Lung (tissue), 12 donors: ENCODE results near the gene ERICH4. TPM values are rescaled to one million over a fixed set of nuclear protein-coding genes. Genes with fewer than 3 reads are reported as not detected.

Source experiments
- ATAC-seq: fragments of 200-7000 bp; cut with Tn5 transposase; one replicate; pipeline ENCODE4 v1.9.1; 2020; ENCODE audit warnings: moderate number of reproducible peaks; ENCODE audit not compliant: insufficient read depth, low FRiP score
- DNase-seq, 3 donors: peaks; one replicate each; pipeline ENCODE4 v3.0.0-alpha.2; 2013 to 2017
- H3K27ac ChIP-seq, 2 donors: one replicate each; pipeline ENCODE4 v1.5.1; 2013; ENCODE audit warnings: mild to moderate bottlenecking in 2 of 2, moderate library complexity in 2 of 2, control low read depth in 1 of 2, inconsistent platforms in 1 of 2, low read depth in 1 of 2, low read length in 1 of 2
- H3K27me3 ChIP-seq, 3 donors: one replicate each; pipeline ENCODE4 v1.5.1; 2013; ENCODE audit warnings: low read length in 2 of 3; ENCODE audit not compliant: control insufficient read depth in 3 of 3, insufficient read depth in 3 of 3
- H3K36me3 ChIP-seq, 4 donors: one replicate each; pipeline ENCODE4 v1.5.1; 2013; ENCODE audit warnings: low read length in 4 of 4, mild to moderate bottlenecking in 1 of 4, moderate library complexity in 1 of 4; ENCODE audit not compliant: control insufficient read depth in 4 of 4, insufficient read depth in 4 of 4
- H3K4me1 ChIP-seq, 5 donors: one replicate each; pipeline ENCODE4 v1.5.1; 2013; ENCODE audit warnings: low read length in 5 of 5, mild to moderate bottlenecking in 2 of 5, moderate library complexity in 1 of 5; ENCODE audit not compliant: control insufficient read depth in 5 of 5, insufficient read depth in 5 of 5
- H3K4me3 ChIP-seq: one replicate; pipeline ENCODE4 v1.5.1; 2013; ENCODE audit warnings: mild to moderate bottlenecking, control low read depth, moderate library complexity
- H3K9ac ChIP-seq, 2 donors: one replicate each; pipeline ENCODE4 v1.5.1; 2013; ENCODE audit warnings: low read length in 2 of 2, control low read depth in 1 of 2; ENCODE audit not compliant: insufficient read depth in 1 of 2
- H3K9me3 ChIP-seq, 4 donors: one replicate each; pipeline ENCODE4 v1.5.1; 2013; ENCODE audit warnings: low read length in 3 of 4, mild to moderate bottlenecking in 1 of 4, moderate library complexity in 1 of 4; ENCODE audit not compliant: control insufficient read depth in 4 of 4, insufficient read depth in 3 of 4
- whole genome bisulfite sequencing, 2 donors: extraction: QIAGEN DNeasy Blood & Tissue Kit; methylation state at CpG; one replicate each; pipeline ENCODE4 v1.1.7; 2013; 5-methylcytosine and 5-hydroxymethylcytosine counted together
- polyA plus RNA-seq, 2 donors: library from polyadenylated mRNA; stranded (reverse); fragments of 200-250 nt; gene quantifications; one replicate each; pipeline ENCODE4 v1.2.1, GENCODE V29; 2013
- total RNA-seq, 2 donors: library from RNA; depleted of rRNA in 1 of 2; stranded (reverse); fragments of >200 nt in 1 of 2; gene quantifications; one replicate each; pipeline ENCODE4 v1.2.1, GENCODE V29; 2014 to 2021
- TF ChIP-seq, protein P1 (sequence below): IDR thresholded peaks from 2 replicates; pipeline ENCODE4 v1.5.1; 2012; ENCODE audit warnings: mild to moderate bottlenecking; ENCODE audit errors: control extremely low read depth, extremely low read depth
- donor health status: control.
- donor health status: control.
- donor health status: Bipolar disorder and iron deficiency.
- donor health status: healthy.
- donor health status: DM: yes; HTN: yes; CAD: no.

ERICH4 gene
- total and polyA plus RNA-seq, 4 donors, result 0.16 TPM; not detected in 3

- peaks cover 0 to 31% (median 13%) of the 10 kb centered on the region in 5 donors for H3K4me1 ChIP-seq
- H3K9me3 ChIP-seq, result no peaks in the 10 kb centered on the region
- peaks cover 4 to 39% (median 10%) of the 10 kb centered on the region in 4 donors for H3K36me3 ChIP-seq
- peak overlapping the region in 1 of 2 donors; percentile 60 for H3K27ac ChIP-seq
- no peak overlapping the region for H3K9ac ChIP-seq
- no peak for DNase-seq
- H3K27me3 ChIP-seq, result no peaks in the 10 kb centered on the region
- 67% methylated on average over 21 of the region's 21 CpGs for WGBS, 2 donors
- ATAC-seq, result no peak
- H3K4me3 ChIP-seq, result no peak overlapping the region
- TF ChIP-seq, protein P1, sequence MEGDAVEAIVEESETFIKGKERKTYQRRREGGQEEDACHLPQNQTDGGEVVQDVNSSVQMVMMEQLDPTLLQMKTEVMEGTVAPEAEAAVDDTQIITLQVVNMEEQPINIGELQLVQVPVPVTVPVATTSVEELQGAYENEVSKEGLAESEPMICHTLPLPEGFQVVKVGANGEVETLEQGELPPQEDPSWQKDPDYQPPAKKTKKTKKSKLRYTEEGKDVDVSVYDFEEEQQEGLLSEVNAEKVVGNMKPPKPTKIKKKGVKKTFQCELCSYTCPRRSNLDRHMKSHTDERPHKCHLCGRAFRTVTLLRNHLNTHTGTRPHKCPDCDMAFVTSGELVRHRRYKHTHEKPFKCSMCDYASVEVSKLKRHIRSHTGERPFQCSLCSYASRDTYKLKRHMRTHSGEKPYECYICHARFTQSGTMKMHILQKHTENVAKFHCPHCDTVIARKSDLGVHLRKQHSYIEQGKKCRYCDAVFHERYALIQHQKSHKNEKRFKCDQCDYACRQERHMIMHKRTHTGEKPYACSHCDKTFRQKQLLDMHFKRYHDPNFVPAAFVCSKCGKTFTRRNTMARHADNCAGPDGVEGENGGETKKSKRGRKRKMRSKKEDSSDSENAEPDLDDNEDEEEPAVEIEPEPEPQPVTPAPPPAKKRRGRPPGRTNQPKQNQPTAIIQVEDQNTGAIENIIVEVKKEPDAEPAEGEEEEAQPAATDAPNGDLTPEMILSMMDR, result no peak
Measured at GRCh38 chr19:41424335-41425173, 18.4 kb upstream of the ERICH4 start.

DNA sequence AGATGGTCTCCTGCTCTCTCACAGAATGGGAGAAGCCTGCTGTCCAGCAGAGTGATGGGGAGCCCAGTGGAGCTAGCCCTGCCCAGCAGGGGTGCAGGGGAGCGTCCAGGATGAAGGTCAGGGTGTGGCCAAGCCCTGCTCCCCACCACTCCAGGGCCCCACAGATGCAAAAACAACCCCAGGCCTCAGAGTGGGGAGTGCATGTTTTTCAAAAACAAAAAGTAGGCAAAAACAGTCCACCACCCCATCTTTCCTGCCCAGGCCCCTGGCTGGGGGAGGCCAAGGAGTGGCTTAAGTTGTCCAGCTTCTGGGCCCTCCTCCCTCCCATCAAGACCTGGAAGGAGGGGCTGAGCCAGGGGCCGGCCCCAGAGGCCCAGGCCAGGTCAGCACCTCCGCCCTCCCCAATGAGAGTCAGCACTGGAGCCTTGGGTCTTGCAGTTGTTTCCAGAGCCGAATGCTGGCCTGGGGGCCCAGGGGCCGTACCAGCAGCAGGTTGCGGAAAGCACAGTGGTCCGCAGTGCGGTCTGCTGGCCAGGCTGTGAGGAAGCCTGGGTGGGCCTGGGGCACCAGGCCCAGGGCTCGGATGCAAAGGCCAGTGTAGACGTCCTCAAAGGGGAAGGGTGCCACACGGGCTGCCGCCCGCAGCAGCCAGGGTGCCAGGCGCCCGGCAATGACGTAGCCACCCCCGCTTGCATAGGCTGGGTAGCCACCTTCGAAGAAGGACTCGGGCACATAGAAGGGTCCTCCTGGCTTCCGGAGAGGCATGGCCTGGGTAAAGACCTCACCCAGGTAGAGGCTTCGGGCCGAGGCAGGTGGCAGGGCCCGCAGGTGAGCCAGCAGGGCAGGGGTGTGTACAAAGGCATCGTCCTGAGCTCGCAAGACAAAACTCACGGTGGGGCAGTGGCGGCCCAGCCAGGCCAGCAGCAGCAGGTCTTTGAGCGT, 17.5 kb upstream of the ERICH4 start:
- 73 to 83% methylated on average over 28 of the region's 28 CpGs for WGBS, 2 donors
- DNase-seq (no peak), ATAC-seq (no peak)
- H3K4me3 ChIP-seq, result peak overlapping the region; percentile 11
- peaks cover 0 to 36% (median 4%) of the 10 kb centered on the region in 4 donors for H3K36me3 ChIP-seq
- TF ChIP-seq, protein P1, result no peak
- H3K27ac ChIP-seq, result peak overlapping the region in 1 of 2 donors; percentile 59
- H3K27me3 ChIP-seq, result no peaks in the 10 kb centered on the region
- H3K9ac ChIP-seq, result no peak overlapping the region
- H3K9me3 ChIP-seq, result no peaks in the 10 kb centered on the region
- peaks cover 0 to 31% (median 13%) of the 10 kb centered on the region in 5 donors for H3K4me1 ChIP-seq

- ATAC-seq, result no peak
- H3K4me1 ChIP-seq, result peaks cover 0 to 26% (median 13%) of the 10 kb centered on the region in 5 donors
- TF ChIP-seq, protein P1, result no peak
- H3K9me3 ChIP-seq, result no peaks in the 10 kb centered on the region
- no peak for DNase-seq
- WGBS, 2 donors, result 62 to 80% methylated on average over 36 of the region's 36 CpGs
- H3K27ac ChIP-seq, result peak overlapping the region; percentile 59 to 86
- H3K9ac ChIP-seq, result no peak overlapping the region
- peak overlapping the region; percentile 35 for H3K4me3 ChIP-seq
- H3K27me3 ChIP-seq, result no peaks in the 10 kb centered on the region
- H3K36me3 ChIP-seq, result peaks cover 0 to 29% (median 3%) of the 10 kb centered on the region in 4 donors
Measured at GRCh38 chr19:41426116-41426841, 16.7 kb upstream of the ERICH4 start.
